ENCODE results near the gene PRSS33.

The PRSS33 gene

DNA sequence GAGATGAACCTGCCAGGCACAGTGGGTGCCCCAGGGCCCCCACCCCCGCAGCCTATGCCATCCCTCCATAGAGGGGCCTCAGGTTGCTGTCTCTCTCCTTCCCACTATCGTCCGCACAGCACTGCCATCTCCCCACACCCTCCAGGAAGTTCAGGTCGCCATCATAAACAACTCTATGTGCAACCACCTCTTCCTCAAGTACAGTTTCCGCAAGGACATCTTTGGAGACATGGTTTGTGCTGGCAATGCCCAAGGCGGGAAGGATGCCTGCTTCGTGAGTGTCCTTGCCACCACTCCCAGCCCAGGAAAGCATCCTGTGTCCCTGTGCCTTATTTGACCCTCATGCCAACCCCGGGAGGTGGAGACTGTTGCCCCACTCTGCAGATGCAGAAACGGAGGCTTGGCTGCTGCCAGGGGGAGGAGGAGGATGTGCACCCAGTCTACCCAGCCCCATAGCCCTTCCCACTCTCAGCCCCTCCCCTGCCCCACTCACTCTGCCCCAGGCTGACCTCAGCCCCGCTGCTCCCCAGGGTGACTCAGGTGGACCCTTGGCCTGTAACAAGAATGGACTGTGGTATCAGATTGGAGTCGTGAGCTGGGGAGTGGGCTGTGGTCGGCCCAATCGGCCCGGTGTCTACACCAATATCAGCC lies 33.6 kb upstream of the PRSS33 start:
- DNase-seq: no peak

DNA sequence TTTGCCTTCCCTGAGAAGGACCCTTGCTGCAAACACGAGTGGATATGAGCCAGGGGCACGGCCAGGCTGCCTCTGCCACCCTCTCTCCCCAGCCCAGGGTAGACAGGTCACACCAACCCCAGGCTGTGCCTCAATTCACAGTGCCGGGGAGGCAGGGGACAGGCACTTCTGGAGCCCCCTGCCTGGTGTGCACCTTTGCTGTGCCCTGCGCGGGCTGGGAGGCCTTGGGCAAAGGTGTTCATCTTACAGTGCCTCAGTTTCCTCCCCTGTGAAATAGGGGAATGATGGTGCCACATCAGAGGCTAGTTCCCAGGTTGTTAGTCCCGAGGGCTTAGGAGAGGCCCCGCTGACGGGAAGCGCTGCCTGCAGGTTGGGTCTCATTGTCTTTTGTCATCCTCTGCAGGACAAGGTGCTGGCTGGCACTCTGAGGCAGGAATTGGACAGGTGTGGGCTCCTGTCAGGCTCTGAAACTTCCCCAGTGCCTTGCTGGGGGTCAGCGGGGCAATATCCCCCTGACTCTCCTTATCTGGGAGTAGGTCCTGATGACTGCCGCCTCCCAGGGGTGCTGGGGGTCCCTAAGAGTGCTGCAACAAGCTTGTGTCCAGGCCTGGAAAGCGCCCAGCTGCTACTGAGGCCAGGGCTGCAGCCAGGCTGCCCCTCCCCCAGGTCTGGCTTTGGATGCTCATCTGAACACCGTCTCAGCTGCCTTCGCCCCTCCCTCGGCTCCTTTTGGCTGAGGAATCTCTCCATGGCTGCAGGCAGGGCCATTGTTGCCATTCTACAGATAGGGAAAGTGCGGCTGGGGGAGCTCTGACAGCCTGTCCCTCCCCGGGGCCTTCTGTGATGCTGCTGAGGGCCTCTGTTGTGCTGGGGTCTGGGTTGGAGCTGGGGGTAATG lies 32.8 kb upstream of the PRSS33 start:
- DNase-seq: no peak

DNA sequence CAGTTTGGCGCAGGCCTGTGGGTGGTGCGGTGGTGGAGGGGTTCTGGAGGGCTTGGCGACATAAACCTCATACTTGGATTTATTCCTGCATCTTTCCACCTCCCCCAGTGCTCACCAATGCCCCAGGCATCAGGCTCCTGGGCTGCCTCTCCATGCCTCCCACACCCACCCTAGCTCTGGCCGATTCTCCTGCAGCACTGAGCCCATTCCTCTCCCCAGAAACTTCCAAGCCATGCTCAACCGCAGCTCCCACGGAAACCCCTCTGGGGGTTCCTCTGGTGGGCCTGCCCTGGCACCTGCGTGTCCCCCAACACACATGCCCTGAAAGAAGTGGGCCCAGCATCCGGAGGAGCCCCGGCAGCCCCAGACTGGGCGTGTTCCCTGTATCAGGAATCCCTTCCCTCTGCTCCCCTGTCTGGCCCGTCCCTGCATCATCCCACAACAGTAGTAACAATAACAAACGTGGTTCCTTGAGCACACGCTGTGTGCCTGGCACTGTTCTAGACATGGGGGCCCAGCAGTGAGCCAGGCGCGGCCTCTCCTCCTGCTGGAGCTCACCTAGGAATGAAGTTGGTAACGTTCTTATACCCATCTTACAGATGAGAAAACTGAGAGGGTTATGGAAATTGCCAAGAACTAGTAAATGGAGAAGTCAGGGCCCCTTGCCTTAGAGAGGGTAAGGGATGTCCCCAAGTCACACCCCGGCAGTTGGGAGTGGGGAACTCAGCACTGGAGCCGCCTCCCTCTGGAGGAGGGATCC lies 32.0 kb upstream of the PRSS33 start:
- DNase-seq: no peak

DNA sequence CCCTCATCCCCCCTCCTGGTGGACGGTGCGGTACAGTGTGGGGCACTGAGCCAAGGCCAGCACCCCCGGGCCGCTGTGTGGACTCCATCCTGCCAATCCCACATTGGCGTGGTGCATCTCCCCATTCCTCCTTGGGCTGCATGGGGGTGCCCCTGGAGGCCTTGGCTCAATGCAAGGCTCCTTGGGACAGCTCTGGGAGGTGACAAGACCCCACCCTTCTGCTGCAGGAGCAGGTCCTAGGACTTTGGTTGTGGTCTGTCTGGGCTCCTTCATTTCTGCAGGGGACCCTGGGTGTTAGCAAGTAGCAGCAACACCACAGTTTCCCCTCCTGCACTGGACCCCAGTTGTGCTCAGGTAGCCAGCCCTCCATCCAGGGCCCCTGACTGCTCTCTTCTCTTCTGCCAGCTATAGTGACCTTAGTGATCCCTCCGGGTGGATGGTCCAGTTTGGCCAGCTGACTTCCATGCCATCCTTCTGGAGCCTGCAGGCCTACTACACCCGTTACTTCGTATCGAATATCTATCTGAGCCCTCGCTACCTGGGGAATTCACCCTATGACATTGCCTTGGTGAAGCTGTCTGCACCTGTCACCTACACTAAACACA lies 31.0 kb upstream of the PRSS33 start:
- no peak for DNase-seq

DNA sequence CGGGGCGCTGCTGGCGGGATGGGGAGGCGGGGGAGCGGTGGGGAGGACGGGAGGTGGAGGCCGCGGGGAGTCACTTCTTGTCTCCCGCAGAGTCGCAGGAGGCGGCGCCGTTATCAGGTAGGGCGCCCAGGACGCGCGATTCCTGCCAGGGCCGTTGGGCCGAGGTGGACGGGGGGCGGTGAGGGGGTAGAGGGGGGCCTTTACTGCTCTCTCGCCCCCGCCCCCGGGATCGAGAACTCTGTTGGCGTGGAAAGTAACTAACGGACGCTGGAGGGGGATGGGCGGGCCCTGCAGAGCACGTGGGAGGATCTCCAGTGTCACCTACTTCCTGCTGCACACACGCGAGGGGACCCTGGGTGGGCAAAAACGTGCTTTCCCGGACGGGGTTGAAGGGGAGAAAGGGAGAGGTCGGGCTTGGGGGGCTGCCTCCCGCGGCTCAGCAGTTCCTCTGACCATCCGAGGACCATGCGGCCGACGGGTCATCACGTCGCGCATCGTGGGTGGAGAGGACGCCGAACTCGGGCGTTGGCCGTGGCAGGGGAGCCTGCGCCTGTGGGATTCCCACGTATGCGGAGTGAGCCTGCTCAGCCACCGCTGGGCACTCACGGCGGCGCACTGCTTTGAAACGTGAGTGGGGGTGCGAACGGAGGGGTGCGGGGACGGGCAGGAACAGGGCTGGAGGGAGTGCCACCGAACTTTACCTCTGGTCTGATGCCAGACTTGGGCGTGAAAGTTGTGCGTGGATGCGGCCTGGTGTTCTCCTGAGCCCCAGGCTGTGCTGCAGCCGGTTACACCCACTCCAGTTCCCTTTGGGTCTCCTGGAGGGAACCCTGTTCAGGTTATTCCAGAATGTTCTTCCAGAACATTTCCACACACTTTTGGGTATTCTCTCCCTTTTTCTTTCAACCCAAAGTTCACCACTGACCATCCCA lies 30.2 kb upstream of the PRSS33 start:
- DNase-seq: peak; percentile 25

DNA sequence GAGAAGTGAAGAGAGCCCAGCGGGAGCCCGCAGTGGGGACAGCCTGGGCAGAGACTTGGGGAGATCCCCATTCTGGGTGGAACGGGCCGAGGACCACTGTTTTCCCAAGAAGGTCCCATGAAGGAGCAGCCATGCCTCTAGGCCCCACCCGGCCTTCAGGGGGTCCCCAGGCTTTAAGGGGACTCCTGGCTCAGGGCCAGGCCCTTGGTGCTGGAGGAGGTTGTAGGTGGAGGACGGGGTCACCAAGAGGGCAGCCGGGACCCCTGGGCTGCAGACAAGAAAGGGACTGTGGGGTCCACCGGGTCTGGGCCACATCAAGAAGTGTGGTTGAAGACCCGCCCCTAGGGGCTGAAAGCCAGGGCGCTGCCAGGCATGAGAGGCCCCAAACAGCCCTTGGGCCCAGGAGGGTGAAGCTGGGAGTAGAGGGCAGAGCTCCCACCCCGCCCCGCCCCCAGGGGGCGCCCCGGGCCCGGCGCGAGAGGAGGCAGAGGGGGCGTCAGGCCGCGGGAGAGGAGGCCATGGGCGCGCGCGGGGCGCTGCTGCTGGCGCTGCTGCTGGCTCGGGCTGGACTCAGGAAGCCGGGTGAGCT lies 29.5 kb upstream of the PRSS33 start, which contains the start of gene PRSS21:
Gene PRSS21, plus strand, starts transcription at position 487 of the 589 bp plus-strand sequence. Its CDS starts 32 bp downstream, at position 519.
- peak; percentile 63 for DNase-seq

DNA sequence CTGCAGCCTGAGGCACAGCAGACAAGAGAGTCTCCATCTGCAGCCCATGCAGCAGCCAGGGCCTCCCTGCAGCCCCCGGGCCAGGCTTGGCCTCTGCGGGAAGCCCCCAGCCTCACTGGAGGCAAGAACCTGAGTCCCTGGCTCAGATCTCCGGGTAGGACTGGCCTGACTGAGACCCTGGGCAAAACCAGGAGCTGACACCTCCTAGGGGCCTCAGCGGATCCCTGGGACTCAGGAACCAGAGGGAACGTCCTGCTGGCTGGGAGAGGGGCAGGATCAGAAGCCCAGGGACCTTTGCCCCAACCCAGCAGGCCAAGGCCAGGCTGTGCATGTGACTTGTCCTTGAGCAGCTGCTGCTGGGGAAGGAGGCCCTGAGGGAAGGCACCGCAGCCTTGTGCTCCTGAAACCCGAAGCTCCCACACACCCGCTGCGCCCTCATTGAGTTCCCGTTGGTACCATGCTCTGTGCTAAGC lies 28.0 kb upstream of the PRSS33 start:
- no peak for DNase-seq

DNA sequence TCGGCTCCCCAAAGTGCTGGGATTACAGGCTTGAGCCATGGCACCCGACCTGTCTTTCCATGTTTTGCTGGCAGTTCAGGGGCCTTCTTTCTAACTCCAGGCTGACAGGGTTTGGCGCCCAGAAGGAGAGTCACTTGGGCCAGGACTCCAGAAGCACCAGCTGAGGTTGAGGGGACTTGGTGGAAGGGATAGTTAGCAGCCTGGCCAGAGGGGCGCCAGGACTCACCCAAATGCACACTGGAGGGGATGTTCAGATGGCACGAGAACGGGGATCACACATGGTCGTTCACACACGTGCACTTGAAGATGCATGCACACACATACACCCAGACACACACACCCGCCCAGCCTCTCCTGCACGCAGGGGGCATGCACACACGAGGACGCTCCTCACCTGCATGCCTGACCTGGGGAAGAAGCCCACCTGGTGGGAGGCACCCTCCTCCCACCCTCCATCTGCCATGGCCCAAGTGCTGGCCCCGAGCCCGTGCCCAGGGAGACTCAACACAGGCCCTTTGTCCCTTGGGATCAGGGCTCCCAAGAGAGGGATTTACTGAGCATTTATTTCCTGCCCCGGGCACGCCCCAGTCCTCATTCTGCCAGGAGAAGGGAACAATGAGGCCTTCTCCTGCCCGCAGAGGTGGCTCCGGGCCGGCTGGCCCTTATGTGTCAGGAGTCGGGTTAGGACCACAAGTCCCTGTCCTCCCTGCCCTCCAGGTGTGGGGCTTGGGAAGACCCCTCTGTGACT lies 27.4 kb upstream of the PRSS33 start:
- DNase-seq: no peak

DNA sequence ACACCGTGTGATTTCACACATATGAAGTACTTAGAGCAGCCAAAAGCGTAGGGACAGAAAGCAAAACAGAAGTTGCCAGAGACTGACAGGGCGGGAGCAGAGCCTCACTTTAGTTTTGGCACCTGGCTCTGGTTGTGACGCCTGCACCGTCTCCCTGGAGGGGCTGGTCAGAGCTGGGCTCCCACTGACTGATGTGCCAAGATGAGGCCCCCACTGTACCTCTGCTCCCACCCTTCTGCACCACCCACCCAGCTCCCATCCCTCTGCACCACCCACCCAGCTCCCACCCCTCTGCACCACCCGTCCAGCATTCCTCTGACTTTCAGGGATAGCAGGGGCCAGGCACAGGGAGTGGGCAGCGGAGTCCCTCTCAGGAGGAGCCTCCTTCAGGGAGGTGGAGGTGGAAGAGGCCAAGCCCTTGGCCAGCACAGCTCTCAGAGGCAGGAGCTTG lies 26.4 kb upstream of the PRSS33 start:
- no peak for DNase-seq

DNA sequence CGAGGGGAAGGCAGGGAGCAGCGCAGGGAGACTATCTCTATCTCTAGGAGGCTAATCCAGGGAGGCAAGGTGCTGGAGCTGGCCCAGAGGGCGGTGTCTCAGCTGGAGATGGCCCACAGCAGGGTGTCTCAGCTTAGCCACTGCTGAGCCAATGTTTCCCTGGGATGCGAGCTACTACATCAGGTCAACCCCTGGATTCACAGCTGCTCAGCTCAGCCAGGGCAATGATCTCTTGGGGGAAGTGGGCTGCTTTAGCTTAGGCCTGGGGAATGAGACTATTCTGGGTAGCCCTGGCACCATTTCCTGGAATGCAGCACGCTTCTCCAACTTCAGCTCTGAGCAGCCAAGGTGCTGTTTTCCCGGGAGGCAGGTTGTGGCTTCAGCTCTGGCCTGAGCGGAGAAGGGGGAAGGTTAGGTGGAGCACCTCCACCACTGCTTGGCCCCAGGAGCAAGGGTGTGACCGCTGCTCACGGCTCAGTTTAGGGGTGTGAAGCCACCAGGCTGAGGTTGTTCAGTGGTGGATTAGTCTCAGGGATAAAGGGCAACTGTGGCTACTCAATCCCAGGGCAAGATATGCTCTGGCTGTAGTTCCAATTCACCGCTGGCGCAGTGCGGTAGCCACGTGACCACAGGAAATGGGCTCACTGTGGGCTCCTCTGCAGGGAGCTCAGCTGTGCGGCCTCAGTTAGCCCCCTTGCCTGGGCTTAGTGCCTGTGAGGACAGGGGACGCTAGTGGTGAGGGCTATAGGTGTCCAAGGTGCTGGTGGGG lies 24.5 kb upstream of the PRSS33 start:
- DNase-seq: no peak

DNA sequence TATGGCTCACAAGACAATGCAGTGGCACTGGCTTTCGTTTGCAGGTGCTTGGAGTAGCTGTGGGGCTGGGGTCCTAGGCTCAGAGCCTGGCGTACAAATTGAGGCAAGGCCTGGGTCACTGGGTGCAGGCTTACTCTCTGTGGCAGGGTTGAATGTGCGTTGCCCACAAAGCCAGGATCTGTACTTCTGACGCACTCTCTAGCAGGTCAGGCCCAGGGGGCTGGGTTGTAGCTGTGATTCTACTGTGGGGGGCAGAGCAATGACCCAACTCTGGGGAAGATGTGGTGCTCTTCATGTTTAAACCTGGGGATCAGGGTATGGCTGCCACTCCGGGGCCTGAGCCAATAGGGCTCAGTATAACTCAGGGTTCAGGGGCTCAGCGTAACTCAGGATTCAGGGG lies 23.3 kb upstream of the PRSS33 start:
- DNase-seq: no peak

DNA sequence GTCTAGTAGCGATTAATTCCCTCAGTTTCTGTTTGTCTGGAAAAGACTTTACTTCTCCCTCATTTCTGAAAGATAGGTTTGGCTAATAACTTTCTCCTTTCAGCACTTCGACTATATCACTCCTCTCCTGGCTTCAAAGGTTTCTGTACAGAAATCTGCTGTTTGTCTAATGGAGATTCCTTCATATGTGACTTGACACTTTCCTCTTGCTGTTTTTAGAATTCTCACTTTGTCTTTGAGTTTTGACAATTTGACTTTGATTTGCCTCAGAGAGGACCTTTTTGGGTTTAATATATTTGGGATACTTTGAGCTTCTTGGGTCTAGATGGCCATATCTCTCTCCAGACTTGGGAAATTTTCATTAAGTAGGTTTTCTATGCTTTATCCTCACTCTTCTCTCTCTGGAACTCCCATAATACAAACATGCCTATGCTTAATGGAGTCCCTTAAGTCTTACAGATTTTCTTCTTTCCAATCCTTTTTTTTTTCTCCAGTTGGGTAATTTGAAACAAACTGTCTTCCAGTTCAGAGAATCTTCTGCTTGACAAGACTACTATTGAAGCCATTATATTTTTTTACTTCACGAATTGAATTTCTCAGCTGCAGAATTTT lies 21.9 kb upstream of the PRSS33 start:
- no peak for DNase-seq

DNA sequence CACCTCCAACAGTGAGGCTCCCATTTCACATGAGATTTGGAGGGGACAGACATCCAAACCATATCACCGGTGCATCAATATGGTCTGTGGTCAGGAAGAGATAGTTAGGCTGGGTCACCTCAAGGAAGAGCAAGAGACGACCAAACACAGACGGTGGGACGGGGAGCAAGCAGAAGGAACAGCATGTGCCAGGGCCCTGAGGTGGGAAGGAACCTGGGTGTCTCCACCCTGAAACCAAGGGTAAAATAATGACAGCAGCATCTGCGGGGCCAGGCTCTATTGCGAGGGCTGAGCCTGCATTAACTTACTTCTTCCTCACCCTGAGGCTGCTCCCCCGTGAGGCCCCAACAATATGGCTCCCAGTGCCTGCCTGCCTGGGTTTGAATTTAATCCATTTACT lies 20.8 kb upstream of the PRSS33 start:
- no peak for DNase-seq

DNA sequence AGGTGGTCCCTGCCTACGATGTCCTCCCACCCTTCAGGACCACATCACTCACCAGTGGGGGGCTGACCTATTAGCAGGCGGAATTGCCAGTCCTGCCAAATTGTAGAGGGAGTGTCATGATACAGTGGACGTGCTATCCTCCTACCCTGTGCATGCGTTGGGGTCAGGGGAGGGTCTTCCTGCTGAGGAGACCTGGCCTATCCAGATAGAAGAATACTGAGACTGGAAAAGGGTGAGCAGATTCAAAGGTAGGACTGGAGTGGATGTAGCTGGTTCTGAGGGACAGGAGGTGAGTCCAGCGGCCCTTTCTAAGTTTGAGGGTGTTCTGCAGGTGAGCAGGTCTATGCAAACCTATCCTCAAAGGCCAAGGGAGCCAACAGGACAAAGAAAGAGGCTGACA lies 18.9 kb upstream of the PRSS33 start:
- DNase-seq: no peak

DNA sequence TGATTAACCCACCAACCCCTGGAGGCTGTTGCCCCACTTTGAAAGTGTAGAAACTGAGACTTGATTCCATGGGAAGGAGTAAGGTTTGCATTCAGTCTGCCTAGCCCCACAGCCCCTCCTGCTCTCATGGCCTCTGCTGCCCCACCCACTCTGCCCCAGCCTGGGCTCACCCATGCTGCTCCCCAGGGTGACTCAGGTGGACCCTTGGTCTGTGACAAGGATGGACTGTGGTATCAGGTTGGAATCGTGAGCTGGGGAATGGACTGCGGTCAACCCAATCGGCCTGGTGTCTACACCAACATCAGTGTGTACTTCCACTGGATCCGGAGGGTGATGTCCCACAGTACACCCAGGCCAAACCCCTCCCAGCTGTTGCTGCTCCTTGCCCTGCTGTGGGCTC lies 17.4 kb upstream of the PRSS33 start:
- DNase-seq: no peak

DNA sequence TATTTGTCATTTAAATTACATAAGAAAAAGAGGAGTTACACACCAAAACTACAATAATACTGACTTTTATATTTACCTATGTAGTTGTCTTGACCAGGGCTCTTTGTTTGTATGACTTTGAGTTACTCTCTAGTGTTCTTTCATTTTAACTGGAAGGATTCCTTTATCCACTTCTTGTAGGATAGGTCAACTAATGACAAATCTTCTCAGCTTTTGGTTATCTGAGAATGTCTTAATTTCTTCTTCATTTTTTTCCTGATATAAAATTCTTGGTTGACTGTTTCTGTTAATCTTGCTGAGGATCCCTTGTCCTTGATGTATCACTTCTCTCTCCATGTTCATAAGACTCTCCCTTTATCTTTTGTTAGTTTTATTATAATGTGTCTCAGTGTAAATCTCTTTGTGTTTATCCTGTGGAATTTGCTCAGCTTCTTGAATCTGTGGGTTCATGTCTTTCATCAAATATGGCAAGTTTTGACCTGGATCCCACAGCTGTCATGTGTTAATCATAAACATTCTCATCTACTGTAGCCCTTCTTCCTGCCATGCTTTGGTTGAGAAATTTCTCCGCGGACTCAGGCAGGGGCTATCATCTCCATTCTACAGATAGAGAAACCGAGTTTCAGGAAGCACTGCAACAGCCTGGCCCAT lies 16.3 kb upstream of the PRSS33 start:
- no peak for DNase-seq

DNA sequence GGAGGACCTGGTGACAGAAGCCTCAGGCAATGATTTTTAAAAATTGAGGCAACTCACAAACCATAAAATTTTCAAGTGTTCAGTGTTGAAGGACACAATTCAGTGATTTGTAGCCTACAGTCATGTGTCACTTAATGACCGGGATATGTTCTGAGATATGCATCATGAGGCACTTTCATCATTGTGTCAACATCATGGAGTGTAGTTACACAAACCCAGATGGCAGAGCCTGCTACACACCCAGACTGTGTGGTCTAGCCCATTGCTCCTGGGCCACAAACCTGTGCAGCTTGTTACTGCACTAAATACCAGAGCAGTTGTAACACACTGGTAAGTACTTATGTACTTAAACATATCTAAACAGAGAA lies 12.5 kb upstream of the PRSS33 start:
- DNase-seq: no peak

DNA sequence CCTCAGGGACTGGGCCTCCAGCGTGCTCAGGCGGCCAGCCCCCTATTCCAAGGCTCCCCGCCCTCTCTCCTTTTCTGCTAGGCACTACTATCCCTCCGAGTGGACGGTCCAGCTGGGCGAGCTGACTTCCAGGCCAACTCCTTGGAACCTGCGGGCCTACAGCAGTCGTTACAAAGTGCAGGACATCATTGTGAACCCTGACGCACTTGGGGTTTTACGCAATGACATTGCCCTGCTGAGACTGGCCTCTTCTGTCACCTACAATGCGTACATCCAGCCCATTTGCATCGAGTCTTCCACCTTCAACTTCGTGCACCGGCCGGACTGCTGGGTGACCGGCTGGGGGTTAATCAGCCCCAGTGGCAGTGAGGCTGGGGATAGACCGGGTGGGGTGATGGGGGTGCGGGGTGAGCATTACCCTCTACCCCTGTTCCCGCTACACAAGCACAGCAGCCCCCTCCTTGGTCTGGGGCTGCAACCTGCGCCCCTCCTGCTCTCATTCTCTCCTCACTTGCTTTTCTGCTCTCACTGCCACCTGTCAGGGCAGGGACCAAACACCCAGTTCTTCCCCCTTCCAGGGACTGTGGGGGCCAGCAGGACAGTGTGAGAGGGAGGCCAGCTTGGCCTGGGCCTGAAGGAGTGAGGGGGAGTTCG lies 12.0 kb upstream of the PRSS33 start:
- DNase-seq: no peak

Data from activated CD4-positive, alpha-beta T cell treated with anti-CD3 and anti-CD28 coated beads, Interleukin-10, Interleukin-2, amounts not matched to agents 100 ng/mL and 50 ng/mL, durations not matched to agents 16 hours and 8 hours (primary cell).